ENCODE data around the gene CUX1.
"Not testable (repeated sequence)": the region's sequence is repeated elsewhere in the genome, so short reads cannot be mapped to it uniquely, and the experiment has no call there.

Gene CUX1

GRCh38 chr7:101977249-101977648 lies 159.8 kb downstream of the CUX1 start:
- Histone ChIP-seq H3K9ac (ENCODE audit: low read depth, low read length) (no peak overlapping the region), H3K9me3 (ENCODE audit: control insufficient read depth, insufficient read depth, low read length) (no peaks in the 10 kb centered on the region), H3K36me3 (ENCODE audit: insufficient read depth, low read length) (no peaks in the 10 kb centered on the region), H3K4me1 (ENCODE audit: insufficient read depth, low read length) (no peaks in the 10 kb centered on the region; the same call in 1 of the 2 replicates)

GRCh38 chr7:101978683-101979082 lies 161.3 kb downstream of the CUX1 start:
- Histone ChIP-seq H3K9ac (ENCODE audit: low read depth, low read length) (no peak overlapping the region), H3K36me3 (ENCODE audit: insufficient read depth, low read length) (no peaks in the 10 kb centered on the region), H3K4me1 (ENCODE audit: insufficient read depth, low read length) (no peaks in the 10 kb centered on the region; the same call in 1 of the 2 replicates), H3K9me3 (ENCODE audit: control insufficient read depth, insufficient read depth, low read length) (0 out of 2 replicates have a peak, but pooled peaks cover 3% of the 10 kb centered on the region)

- H3K9me3 ChIP-seq (ENCODE audit: control insufficient read depth, insufficient read depth, low read length): 0 out of 2 replicates have a peak, but pooled peaks cover 3% of the 10 kb centered on the region
- H3K36me3 ChIP-seq (ENCODE audit: insufficient read depth, low read length): no peaks in the 10 kb centered on the region
- no peak overlapping the region for H3K9ac ChIP-seq (ENCODE audit: low read depth, low read length)
- H3K4me1 ChIP-seq (ENCODE audit: insufficient read depth, low read length): peaks cover 18% of the 10 kb centered on the region
Measured at GRCh38 chr7:101983147-101983811, 165.9 kb downstream of the CUX1 start.

GRCh38 chr7:101984133-101984879 lies 166.9 kb downstream of the CUX1 start:
- H3K9me3 ChIP-seq (ENCODE audit: control insufficient read depth, insufficient read depth, low read length): 0 out of 2 replicates have a peak, but pooled peaks cover 3% of the 10 kb centered on the region
- no peaks in the 10 kb centered on the region for H3K36me3 ChIP-seq (ENCODE audit: insufficient read depth, low read length)
- H3K9ac ChIP-seq (ENCODE audit: low read depth, low read length): no peak overlapping the region
- peaks cover 18% of the 10 kb centered on the region for H3K4me1 ChIP-seq (ENCODE audit: insufficient read depth, low read length)

- Histone ChIP-seq H3K9me3 (ENCODE audit: control insufficient read depth, insufficient read depth, low read length) (0 out of 2 replicates have a peak, but pooled peaks cover 3% of the 10 kb centered on the region), H3K9ac (ENCODE audit: low read depth, low read length) (no peak overlapping the region), H3K36me3 (ENCODE audit: insufficient read depth, low read length) (no peaks in the 10 kb centered on the region), H3K4me1 (ENCODE audit: insufficient read depth, low read length) (peaks cover 18% of the 10 kb centered on the region)
Measured at GRCh38 chr7:101985057-101985902, 167.9 kb downstream of the CUX1 start.

GRCh38 chr7:101985903-101986734 lies 168.7 kb downstream of the CUX1 start:
- no peak overlapping the region for H3K9ac ChIP-seq (ENCODE audit: low read depth, low read length)

GRCh38 chr7:101987494-101987893 lies 170.1 kb downstream of the CUX1 start:
- Histone ChIP-seq H3K4me1 (ENCODE audit: insufficient read depth, low read length) (peaks cover 18% of the 10 kb centered on the region), H3K36me3 (ENCODE audit: insufficient read depth, low read length) (no peaks in the 10 kb centered on the region), H3K9ac (ENCODE audit: low read depth, low read length) (no peak overlapping the region), H3K9me3 (ENCODE audit: control insufficient read depth, insufficient read depth, low read length) (0 out of 2 replicates have a peak, but pooled peaks cover 3% of the 10 kb centered on the region)

More at GRCh38 chr7:101985903-101986734, 168.7 kb downstream of the CUX1 start:
- no peaks in the 10 kb centered on the region for H3K36me3 ChIP-seq (ENCODE audit: insufficient read depth, low read length)
- peaks cover 18% of the 10 kb centered on the region for H3K4me1 ChIP-seq (ENCODE audit: insufficient read depth, low read length)
- 0 out of 2 replicates have a peak, but pooled peaks cover 3% of the 10 kb centered on the region for H3K9me3 ChIP-seq (ENCODE audit: control insufficient read depth, insufficient read depth, low read length)

GRCh38 chr7:101988060-101988459 lies 170.6 kb downstream of the CUX1 start:
- not testable (repeated sequence) for H3K9ac ChIP-seq (ENCODE audit: low read depth, low read length); H3K36me3 ChIP-seq (ENCODE audit: insufficient read depth, low read length); H3K9me3 ChIP-seq (ENCODE audit: control insufficient read depth, insufficient read depth, low read length)
- peaks cover 18% of the 10 kb centered on the region for H3K4me1 ChIP-seq (ENCODE audit: insufficient read depth, low read length)

GRCh38 chr7:101988513-101988912 lies 171.1 kb downstream of the CUX1 start:
- Histone ChIP-seq H3K4me1 (ENCODE audit: insufficient read depth, low read length) (peaks cover 18% of the 10 kb centered on the region), H3K9me3 (ENCODE audit: control insufficient read depth, insufficient read depth, low read length) (no peaks in the 10 kb centered on the region)

GRCh38 chr7:101989101-101989500 lies 171.7 kb downstream of the CUX1 start:
- Histone ChIP-seq H3K9me3 (ENCODE audit: control insufficient read depth, insufficient read depth, low read length) (no peaks in the 10 kb centered on the region), H3K4me1 (ENCODE audit: insufficient read depth, low read length) (peaks cover 18% of the 10 kb centered on the region), H3K9ac (ENCODE audit: low read depth, low read length) (no peak overlapping the region)

More at GRCh38 chr7:101988513-101988912, 171.1 kb downstream of the CUX1 start:
- Histone ChIP-seq H3K9ac (ENCODE audit: low read depth, low read length) (no peak overlapping the region), H3K36me3 (ENCODE audit: insufficient read depth, low read length) (no peaks in the 10 kb centered on the region)

GRCh38 chr7:101990811-101991418 lies 173.5 kb downstream of the CUX1 start:
- Histone ChIP-seq H3K9ac (ENCODE audit: low read depth, low read length) (no peak overlapping the region), H3K36me3 (ENCODE audit: insufficient read depth, low read length) (no peaks in the 10 kb centered on the region), H3K4me1 (ENCODE audit: insufficient read depth, low read length) (peaks cover 10% of the 10 kb centered on the region), H3K9me3 (ENCODE audit: control insufficient read depth, insufficient read depth, low read length) (no peaks in the 10 kb centered on the region)

More at GRCh38 chr7:101989101-101989500, 171.7 kb downstream of the CUX1 start:
- no peaks in the 10 kb centered on the region for H3K36me3 ChIP-seq (ENCODE audit: insufficient read depth, low read length)

GRCh38 chr7:101991860-101992259 lies 174.4 kb downstream of the CUX1 start:
- Histone ChIP-seq H3K9me3 (ENCODE audit: control insufficient read depth, insufficient read depth, low read length) (no peaks in the 10 kb centered on the region), H3K4me1 (ENCODE audit: insufficient read depth, low read length) (peaks cover 5% of the 10 kb centered on the region; the same call in 1 of the 2 replicates), H3K36me3 (ENCODE audit: insufficient read depth, low read length) (no peaks in the 10 kb centered on the region), H3K9ac (ENCODE audit: low read depth, low read length) (no peak overlapping the region)

- Histone ChIP-seq H3K9ac (ENCODE audit: low read depth, low read length) (no peak overlapping the region), H3K36me3 (ENCODE audit: insufficient read depth, low read length) (no peaks in the 10 kb centered on the region), H3K4me1 (ENCODE audit: insufficient read depth, low read length) (peaks cover 7% of the 10 kb centered on the region; the same call in 1 of the 2 replicates), H3K9me3 (ENCODE audit: control insufficient read depth, insufficient read depth, low read length) (no peaks in the 10 kb centered on the region)
Measured at GRCh38 chr7:101993311-101993710, 175.9 kb downstream of the CUX1 start.
